Suppressor macrophage (primary cell): ENCODE measurements around the gene CD300A.

Experiments used
- DNase-seq, 4 experiments: peaks; one replicate each; pipeline ENCODE4 v3.0.0-alpha.2; 2020 to 2022

The CD300A gene

DNA sequence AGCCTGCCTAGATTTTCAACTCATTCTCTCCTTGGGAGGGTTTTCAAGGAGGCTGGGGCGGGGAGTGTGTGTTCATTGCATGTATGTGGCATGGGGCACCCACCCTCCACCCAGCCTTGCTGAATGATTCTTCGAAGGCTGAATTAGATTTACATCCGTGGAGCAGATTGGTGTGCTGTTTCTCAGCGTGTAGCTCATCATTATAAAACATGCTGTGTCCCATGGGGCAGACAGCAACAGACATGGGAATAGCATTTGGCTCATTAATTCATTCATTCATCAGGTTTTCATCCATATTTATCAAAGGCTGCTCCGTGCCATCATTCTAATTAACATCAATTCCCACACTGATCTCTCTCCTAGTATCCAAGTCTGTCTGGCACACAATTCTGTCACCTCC, 10.6 kb upstream of the CD300A start:
- DNase-seq = no peak

DNA sequence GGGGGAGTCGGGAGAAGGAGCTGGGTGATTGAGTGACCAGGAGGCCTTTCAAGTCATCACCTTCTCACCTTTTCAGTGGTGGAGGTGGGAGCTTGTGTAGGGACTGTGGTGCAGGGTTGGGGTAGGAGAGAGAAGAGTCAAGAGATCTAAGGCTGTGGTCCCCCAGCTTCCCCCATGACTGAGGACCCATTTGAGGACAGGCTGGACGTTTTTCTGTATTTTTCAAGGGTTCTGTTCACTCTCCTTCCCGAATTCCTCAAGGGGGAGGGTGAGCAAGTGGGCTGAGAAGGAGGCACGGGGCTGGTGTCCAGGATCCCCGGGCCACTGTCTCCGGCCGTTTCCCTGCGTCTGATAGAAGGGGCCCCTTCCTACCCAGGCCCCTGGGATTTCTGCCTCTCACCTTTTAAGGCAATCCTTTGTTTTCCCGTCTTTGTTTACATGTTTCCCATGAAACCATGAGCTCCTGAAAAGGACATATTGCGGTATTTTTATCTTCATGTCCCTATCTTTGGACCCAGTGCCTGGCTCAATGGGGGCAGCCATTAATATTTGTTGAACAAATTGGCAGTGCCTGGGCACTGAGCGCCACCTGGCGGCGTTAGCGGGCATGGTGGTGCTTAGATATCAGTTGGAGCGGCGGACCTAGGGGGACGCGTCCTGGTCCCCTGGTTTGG, 9.2 kb upstream of the CD300A start:
- peak; percentile 84 to 93 (median 90) for DNase-seq

DNA sequence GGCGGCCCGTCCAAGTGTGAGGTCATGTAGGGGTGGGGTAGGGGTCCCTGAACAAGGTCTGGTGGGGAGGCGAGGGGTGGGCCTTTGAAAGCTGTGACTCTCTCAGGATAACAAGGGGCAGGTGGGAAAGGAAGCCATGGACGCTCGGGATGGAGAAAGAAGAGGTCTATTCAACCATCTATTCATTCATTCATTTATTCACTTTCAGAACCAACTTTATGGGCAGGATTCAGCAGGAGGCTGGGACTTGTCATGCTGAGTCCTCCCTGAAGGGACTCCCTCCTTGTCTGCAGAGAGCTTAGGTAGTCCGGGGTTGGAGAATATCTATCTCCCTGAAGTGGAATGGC, 8.6 kb upstream of the CD300A start:
- DNase-seq = no peak

DNA sequence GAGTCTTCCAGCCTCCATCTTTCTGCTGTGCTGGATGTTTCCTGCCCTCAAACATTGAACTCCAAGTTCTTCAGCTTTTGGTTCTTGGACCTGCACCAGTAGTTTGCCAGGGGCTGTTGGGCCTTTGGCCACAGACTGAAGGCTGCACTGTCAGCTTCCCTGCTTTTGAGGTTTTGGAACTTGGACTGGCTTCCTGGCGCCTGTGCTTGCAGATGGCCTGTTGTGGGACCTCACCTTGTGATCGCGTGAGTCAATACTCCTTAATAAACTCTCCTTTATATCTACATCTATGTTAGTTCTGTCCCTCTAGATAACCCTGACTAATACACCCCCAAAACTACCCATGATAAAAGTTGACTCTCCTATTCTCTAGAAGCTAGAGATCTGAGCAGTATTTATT, 7.6 kb upstream of the CD300A start:
- no peak for DNase-seq

DNA sequence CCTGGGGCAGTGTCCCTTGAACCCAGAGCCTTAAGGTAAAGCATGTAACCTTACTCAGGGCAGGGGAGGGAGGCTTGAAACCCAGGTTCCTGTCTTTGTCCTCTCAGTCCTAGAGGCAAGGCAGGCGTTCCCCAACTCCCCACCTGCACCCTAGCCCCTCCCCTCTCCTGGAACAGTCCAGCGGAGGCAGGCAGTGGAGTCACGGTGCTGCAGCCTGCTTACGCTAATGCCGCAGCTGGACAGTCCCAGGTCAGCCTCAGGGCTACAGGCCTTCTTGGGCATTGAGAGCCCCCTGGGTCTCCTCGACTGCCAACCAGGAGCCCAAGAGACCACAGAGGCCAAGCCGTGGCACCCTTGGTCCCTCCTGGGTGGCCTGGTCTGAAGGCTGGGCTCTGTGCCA, 6.8 kb upstream of the CD300A start:
- DNase-seq = no peak

DNA sequence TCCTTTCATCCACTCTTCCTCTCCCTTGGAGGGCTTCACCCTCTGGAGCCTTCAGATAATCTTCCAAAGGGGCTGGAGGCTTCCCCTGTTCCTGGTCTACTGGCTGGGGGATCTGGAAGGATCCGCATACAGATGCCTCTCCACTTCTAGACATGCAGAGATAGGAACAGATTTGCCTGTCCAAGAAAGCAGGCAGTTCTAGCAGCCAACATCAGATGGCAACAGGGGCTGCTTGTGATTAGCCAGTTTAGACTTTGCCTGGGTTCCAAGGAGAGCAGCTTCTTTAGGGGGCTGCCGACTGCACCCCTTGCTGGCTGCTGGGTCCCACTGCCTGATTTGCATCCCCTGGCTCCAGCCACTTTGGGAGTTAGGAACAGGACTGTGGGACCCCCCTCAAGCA, 6.2 kb upstream of the CD300A start:
- DNase-seq = no peak

DNA sequence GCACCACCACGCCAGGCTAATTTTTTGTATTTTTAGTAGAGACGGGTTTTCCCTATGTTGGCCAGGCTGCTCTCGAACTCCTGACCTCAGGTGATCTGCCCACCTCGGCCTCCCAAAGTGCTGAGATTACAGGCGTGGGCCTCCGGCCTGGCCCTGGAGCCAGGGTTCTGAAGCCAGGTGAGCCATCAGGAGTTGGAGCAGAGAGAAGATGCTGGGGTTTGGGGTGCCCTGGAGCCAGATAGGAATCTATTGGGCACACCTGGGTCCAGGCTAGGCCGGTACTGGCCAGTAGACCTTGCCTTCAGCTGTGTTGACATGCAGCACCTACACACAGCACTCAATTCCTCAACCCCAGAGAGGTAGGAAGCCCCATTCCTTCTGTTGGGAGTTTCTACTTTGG, 5.4 kb upstream of the CD300A start:
- DNase-seq = no peak

DNA sequence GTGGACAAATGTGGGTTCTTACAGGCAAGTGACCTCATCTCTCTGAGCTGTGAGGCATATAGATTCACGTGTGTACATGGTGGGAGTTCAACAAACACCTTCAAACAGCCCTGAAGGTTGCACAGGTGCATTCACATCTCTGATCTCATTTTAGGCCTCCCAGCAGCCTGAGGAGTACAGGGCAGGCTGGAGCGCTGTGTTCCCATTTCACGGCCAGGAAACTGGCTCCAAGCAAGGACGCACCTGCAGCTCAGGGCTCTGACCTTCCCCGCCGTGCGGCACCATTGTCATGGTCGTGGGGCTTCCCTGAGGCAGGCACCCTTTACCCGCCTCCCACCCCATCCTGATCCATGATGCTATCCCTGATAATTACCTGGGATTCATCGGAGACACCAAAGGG, 4.8 kb upstream of the CD300A start:
- DNase-seq = no peak

DNA sequence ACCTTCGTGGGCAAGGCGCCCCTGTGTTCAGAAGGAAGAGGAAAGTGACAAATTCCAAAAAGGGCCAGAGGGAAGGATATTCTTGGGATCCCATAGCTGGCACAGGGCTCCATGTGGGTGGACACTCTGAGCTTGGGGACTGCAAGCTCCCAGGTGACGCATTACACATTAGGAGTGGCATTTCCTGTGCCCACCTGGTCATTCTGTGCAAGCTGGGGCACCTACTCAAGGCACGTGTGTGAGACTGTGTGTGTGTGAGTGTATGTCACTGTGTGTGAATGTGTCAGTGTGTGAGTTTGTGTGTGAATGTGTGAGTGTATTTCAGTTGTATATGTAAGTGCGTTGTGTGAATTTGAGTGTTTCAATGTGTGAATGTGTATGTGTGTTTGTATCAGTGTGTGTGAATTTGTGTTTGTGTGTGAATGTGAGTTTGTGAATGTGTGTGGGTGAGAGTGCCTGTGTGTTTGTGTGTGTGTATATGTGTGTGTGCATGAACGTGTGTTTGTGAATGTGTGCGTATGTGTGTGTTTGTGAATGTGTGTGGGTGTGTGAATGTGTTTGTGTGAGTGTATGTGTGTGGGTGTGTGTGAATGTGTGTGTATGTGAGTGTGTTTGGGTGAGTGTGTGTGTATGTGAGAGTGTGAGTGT, 1.6 kb upstream of the CD300A start:
- DNase-seq = no peak

DNA sequence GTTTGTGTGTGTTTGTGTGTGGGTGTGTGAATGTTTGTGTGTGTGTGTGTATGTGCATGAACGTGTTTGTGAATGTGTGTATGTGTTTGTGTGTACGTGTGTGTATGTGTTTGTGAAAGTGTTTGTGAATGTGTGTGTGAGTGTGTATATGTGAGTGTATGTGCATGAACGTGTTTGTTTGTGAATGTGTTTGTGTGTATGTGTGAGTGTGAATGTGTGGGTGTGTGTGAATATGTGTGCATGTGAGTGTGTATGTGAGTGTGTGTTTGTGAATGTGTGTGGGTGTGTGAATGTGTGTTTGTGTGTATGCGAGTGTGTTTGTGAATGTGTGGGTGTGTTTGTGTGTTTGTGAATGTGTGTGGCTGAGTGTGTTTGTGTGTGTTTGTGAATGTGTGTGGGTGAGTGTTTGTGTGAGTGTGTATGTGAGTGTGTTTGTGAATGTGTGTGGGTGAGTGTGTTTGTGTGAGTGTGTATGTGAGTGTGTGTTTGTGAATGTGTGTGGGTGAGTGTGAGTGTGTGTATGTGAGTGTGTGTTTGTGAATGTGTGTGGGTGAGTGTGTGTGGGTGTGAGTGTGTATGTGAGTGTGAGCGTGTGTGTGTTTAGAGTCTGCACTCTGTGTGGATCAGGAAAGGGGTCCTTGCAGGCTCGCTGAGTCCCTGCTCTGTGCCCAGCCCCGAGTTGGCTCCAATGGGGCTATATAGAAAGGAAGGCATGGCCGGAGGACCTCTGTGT, 890 bp upstream of the CD300A start:
- DNase-seq = no peak

DNA sequence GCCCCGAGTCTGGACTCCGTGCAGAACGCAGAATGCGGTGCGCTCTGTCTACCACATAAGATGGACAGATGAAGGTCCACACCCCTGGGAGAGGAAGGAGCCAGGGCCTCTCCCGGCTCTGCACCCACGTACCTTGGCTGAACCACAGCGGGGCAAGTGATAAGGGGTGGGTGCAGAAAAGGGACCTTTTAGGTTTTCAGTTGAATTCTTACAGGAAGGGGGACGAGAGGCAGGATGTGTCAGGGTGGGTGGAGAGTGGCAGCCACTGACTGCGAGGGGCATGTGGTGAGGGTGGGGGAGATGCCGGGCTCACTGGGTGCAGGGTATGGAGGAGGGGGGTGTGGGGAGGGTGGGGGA, 372 bp downstream of the CD300A start:
- DNase-seq = no peak

DNA sequence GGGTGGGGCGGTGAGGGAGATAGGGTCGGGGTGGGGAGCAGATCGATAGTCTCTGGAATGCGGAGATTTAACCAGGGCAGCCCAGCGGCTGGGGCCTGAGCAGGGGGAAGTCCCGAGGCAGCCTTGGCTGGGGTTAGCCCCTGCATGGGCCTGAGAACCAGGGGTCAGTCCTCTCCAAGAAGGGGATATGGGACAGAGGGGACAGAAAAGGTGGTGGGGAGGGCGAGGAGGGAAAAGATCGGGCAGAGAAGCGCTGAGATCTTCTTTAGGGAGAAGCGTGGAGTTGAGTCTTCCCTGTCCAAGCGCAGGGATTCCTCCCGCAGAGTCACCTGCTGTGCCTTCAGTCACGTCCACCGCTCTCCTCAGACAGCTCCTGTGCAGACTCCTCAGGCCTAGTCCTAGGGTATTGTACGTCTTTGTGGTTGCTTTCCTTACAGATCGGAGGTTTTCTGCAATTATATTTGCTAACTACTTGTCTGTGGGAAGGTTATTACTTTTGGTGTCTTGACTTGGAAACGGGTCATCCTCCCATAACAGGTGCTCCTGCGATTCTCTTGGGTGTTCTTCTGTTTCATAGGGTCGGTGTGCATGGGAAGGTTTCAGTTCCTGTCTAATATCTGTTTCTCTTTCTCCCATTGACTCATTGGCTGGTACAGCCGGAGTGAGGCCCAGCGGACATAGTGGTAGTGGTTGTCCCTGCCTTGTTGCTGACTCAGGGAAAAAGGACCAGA, 952 bp downstream of the CD300A start:
- peak; percentile 73 to 89 (median 84) for DNase-seq

DNA sequence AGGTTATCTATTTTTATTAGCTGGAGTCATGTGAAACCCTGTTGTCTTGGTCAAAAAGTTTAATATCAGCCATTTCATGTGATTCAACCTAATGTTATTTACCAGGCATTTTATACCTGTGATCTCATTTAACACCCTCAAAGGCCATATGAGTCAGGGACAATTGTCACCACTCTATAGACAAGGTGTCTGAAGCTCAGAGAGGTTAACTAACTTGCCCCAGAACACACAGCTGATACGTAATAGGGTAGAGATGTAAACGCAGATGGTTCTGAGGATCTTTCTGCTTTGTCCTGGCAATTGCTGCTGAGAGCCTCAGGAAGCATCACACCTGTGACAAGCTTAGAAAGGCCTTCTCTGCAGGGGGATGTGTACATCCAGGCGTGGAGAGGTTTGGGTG, 4.9 kb downstream of the CD300A start:
- DNase-seq = no peak

DNA sequence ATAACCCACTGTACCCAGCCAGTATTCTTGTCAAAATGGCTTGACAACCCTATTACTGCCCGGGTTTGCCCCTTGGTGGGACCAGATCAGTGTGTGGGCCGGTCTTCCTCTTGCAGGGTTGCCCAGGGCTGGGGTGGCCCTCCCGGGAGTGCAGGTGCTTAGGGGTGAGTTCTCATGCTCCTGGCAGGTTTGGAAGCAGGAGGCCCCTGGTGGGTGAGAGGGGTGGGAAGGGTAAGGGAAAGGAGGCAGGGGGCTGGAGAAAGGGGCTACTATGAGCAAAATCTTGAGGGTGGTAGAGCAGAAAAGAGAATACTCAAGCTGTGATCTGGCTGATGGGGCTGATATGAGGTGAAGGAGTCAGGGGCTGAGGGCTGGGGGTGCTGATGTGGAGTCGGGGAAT, 6.5 kb downstream of the CD300A start:
- no peak for DNase-seq

DNA sequence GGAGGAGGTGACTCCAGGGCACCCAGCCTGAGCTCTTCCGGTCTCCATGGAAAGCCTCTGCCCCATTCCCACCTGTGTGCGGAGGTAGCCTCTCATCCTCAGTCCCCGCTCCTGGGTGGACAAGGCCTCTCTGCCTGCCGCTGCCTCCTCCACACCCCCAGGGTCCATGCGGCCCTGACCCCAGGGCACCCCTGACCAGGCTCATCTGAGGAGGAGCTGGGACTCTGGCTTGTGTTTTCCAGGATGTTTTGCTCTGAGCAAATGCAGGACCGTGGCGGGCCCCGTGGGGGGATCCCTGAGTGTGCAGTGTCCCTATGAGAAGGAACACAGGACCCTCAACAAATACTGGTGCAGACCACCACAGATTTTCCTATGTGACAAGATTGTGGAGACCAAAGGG, 6.9 kb downstream of the CD300A start:
- no peak for DNase-seq

DNA sequence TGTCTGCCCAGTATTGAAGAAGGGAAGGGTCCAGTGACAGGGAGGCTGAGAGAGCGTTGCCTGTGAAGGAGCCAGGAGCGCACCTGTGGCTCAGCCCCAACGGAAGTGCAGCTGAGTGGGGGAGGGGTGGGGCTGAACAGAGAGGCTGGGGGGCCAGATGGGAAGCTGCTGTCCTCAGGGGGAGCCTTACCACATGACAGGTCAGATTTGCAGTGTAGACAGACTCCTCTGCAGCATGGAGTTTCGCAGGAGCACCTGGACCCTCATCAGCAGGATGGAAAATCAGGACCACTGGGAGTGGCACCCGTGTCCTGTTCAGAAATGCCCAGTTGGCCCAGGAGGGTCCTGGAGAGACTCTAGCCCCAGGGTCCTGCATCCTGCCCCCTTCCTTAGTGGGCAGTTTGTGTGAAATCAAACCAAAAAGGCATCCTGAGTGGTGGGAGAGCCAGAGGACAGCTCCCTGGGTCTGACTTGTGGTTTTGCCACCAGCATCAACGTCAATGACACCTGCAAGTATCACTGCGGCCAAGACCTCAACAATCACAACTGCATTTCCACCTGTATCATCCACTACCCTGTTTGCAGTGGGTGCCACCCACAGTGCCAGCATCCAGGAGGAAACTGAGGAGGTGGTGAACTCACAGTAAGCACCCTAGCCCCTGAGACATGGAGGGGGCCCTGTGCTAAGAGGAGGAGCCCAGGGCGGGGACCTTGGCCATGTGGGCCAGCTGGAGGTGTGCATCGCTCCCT, 7.8 kb downstream of the CD300A start:
- no peak for DNase-seq

DNA sequence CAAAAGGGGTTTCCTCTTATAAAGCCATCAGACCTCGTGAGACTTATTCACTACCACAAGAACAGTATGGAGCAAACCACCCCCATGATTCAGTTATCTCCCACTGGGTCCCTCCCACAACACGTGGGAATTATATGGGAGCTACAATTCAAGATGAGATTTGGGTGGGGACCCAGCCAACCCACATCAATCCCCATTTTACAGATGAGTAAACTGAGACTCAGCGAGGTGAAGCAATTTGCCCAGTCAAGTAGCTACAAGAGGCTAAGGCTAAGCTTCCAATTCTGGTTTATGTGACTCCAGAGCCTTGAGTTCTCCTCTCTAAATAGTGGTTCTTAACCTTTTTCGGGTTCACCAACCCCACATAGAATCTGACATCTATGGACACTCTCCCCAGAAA, 8.8 kb downstream of the CD300A start:
- no peak for DNase-seq

DNA sequence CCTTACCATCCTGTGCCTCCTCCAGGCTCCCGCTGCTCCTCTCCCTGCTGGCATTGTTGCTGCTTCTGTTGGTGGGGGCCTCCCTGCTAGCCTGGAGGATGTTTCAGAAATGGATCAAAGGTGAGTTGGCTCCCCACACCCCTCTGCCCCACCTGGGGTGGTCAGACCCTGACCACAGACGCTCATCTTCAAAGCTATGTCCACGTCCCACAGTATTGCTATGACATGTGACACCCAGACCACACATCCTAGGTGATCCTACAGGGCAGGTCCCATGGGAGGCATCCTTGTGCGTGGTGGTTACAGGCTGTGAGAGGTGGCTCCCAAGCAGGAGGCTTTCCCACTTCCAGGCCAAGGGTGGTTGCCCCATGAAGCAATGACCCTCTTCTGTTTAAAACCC, 11.0 kb downstream of the CD300A start:
- no peak for DNase-seq

DNA sequence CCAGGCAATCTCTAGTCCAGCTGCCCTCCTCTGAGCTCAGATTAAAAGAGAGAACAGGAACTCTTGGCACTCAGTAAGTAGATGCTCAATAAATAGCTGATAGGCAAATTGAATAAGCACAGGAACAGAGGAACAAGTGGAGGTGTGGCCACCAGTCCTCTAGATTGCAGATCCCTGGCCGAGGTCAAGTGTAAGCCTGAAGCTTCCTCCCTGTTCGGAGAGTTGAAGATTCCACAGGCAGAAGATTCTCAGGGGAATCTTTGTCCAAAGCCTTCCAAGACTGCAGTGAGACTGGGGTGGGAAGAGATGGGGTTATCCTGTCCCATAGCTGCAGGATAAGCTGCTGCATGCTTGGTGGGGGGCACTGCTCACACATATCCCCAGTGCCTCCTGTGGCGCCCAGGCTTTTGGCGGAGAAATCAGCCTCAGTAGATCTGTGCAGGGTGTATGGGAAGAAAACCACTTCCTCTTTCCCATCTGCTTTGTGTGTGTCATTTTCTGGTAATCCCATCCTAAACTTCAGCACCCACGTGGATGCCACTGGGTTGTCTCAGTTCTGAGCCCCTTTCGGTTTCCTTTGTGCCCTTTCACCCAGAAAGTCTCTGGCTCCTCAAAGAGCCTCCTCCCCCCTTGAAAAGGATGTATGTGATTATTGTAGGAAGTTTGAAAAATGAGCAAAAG, 12.1 kb downstream of the CD300A start:
- peak; percentile 88 to 95 (median 92) for DNase-seq

DNA sequence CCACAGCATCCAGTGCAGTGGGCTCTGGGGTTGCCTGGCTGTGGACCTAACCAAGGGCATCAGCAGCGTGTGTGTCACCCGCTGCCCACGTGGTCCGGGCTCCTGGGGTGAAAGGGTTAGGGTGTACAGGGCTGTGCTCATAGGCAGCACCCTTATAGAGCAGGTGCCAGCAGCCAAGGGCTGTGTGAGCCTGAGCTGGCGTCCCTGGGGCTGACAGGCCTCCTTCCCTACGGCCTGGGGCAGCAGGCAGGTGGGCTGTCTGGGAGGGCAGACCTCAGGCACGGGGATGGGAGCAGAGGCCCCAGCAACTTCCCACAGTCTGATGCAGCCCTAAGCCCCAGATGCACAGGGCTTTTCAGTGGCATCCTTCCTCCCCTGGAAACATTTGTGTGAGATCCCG, 13.9 kb downstream of the CD300A start:
- DNase-seq = no peak

DNA sequence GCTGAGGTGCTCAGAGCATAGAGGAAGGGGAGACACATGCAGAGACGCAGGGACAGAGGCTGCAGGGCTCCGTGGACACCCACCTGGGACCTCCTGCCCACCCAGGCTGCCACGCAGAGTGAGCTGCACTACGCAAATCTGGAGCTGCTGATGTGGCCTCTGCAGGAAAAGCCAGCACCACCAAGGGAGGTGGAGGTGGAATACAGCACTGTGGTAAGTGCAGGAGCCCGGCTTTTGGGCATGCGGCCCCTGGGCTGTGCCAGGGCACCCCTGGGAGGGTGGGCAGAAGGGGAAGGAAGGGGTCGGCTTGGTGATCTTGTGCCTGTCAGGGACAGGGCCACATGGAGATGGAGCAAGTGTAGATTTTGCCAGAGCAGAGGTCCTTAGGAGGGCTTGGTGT, 15.2 kb downstream of the CD300A start:
- no peak for DNase-seq

DNA sequence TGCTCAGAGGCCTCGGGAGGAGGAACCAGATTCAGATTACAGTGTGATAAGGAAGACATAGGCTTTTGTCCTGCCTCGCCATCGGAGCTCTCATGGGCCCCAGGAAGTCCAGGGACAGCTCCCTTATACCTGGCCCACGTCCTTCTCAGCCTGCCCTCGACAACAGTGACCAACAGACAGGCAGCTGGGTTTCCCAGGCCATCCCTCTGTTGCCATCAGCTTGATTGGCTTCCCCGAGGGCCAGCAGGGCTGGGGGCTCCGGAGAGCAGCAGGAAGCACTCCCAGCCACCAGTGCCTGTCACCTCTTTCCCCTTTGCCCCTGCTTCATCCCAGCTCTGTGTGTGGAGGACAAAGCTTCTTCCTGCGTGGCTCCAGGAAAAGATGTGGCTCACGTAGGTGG, 17.6 kb downstream of the CD300A start:
- DNase-seq = no peak
